ENCODE data around the gene LIME1. TPM values are rescaled to one million over a fixed set of nuclear protein-coding genes. Genes with fewer than 3 reads are reported as not detected.

The LIME1 gene
- total RNA-seq, 4 donors from 2014 or later = 12.2 to 36.5 (median 16.9) TPM

DNA sequence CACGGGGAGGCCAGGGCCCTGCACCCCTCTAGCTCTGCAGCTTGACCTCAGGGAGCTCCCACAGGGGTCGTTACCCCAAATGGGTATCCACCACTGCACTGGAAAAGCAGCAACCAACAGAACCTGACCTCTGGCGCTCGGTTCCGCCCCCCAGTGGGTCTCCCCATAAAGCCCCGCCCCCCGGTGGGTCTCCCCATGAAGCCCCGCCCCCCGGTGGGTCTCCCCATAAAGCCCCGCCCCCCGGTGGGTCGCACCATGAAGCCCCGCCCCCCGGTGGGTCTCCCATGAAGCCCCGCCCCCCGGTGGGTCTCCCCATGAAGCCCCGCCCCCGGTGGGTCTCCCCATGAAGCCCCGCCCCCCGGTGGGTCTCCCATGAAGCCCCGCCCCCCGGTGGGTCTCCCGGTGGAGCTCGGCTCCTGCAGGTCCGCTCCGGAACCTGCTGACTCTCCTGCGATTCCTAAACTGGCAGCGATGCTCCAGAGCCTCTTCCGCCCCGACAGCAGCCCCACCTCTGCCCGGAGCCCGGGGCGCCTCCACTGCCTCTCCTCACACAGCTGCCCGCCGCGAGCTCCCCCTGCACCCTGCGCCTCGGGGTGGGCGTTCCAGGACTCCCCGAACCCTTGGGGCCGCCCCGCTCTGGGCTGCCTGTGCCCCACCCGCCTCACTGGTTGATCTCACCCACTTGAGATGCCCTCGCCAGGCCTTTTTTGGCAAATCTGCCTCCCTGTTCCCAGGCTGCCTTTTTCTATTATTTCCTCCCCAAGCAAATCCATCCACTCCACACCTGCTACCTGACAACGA, 15.2 kb downstream of the LIME1 start:
- 53% methylated on average over 14 of the region's 45 CpGs for WGBS
- Histone ChIP-seq H3K36me3 (peaks cover 11% of the 10 kb centered on the region), H3K4me3 (no peak overlapping the region), H3K27me3 (no peaks in the 10 kb centered on the region), H3K27ac (no peak overlapping the region), H3K9me3 (no peaks in the 10 kb centered on the region), H3K4me1 (no peaks in the 10 kb centered on the region)
- DNase-seq (ENCODE audit: low spot score in 2 of 2) = no peak
- TF ChIP-seq CTCF (IDR thresholded peaks at IDR 0.05) = no peak
- no peak for TF ChIP-seq POLR2AphosphoS5 (IDR thresholded peaks at IDR 0.05)
- TF ChIP-seq POLR2A (IDR thresholded peaks at IDR 0.05) = no peak
- no peak for TF ChIP-seq EP300 (IDR thresholded peaks at IDR 0.05)

DNA sequence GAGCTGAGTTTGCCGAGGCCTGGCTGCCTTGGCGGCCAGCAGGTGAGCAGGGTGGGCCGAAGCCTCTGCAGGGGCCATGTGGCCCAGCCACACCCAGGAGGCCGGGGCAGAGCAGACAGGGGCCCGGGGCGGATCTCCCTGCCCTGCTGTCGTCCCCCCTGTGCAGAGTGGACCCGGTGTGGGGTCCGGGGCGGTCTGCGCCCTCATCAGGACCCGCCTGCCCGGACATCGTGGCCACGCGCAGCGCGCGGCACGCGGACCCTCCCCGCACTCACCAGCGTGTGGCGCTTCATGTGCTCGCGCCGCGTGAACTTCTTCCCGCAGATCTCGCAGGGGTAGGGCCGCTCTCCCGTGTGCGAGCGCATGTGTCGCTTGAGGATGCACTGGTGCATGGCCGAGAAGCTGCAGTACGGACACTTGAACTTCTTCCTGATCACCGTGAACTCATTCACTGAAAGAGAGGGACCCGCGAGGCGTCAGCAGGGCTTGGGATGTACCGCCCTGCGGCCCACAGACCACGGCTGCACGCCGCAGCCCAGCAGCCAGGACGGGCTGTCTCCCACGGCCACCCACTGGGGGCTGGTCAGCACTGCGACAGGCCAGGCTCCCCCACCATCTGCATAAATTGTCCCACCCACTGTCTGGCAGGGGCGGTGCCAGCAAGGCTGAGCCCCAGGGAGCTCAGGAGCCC, 16.1 kb downstream of the LIME1 start:
- TF ChIP-seq POLR2A (IDR thresholded peaks at IDR 0.05) = no peak
- H3K36me3 ChIP-seq = peaks cover 11% of the 10 kb centered on the region
- no peaks in the 10 kb centered on the region for H3K9me3 ChIP-seq
- H3K27me3 ChIP-seq = no peaks in the 10 kb centered on the region
- no peaks in the 10 kb centered on the region for H3K4me1 ChIP-seq
- whole genome bisulfite sequencing = 94% methylated on average over 15 of the region's 50 CpGs
- no peak overlapping the region for H3K4me3 ChIP-seq
- H3K27ac ChIP-seq = no peak overlapping the region
- DNase-seq (ENCODE audit: low spot score in 2 of 2) = no peak

- no peak for DNase-seq (ENCODE audit: low spot score in 2 of 2)
- Histone ChIP-seq H3K4me3 (no peak overlapping the region), H3K27me3 (no peaks in the 10 kb centered on the region), H3K27ac (no peak overlapping the region), H3K4me1 (no peaks in the 10 kb centered on the region), H3K9me3 (no peaks in the 10 kb centered on the region), H3K36me3 (peaks cover 11% of the 10 kb centered on the region)
- WGBS = 92% methylated on average over 13 of the region's 13 CpGs
- TF ChIP-seq POLR2AphosphoS5 (IDR thresholded peaks at IDR 0.05) (no peak), POLR2A (IDR thresholded peaks at IDR 0.05) (no peak), EP300 (IDR thresholded peaks at IDR 0.05) (no peak), CTCF (IDR thresholded peaks at IDR 0.05) (no peak)
Measured at GRCh38 chr20:63753381-63753780, 16.9 kb downstream of the LIME1 start.

DNA sequence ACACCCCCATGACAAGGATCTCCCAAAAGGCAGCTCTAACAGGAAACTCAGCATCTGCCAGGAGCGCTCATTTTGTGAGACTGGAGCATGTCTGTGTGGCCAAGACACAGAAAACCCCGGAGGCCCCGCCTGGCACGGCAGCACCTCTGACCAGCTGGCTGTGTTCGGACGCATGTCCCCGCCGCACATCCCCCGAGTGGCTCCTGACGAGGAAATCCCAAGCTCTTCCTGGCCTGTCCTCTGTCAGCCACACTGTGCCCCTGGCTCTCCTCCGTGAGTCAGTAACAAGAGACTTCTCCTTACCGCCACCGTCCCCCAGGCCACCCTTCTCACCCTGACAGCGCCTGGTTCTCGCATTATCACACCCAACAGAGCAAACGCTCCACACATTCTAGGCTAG, 17.5 kb downstream of the LIME1 start:
- Histone ChIP-seq H3K9me3 (no peaks in the 10 kb centered on the region), H3K4me1 (no peaks in the 10 kb centered on the region), H3K36me3 (peaks cover 11% of the 10 kb centered on the region), H3K27ac (no peak overlapping the region), H3K4me3 (no peak overlapping the region), H3K27me3 (no peaks in the 10 kb centered on the region)
- TF ChIP-seq EP300 (IDR thresholded peaks at IDR 0.05) = no peak
- no peak for TF ChIP-seq POLR2AphosphoS5 (IDR thresholded peaks at IDR 0.05)
- no peak for TF ChIP-seq POLR2A (IDR thresholded peaks at IDR 0.05)
- TF ChIP-seq CTCF (IDR thresholded peaks at IDR 0.05) = no peak
- no peak for DNase-seq (ENCODE audit: low spot score in 2 of 2)
- WGBS = 79% methylated on average over 16 of the region's 16 CpGs

- DNase-seq (ENCODE audit: low spot score in 2 of 2) = no peak
- WGBS = 85% methylated on average over 18 of the region's 18 CpGs
- no peak for TF ChIP-seq POLR2AphosphoS5 (IDR thresholded peaks at IDR 0.05)
Measured at GRCh38 chr20:63755933-63756647, 19.6 kb downstream of the LIME1 start.

GRCh38 chr20:63756648-63756991, 20.2 kb downstream of the LIME1 start:
- no peak for DNase-seq (ENCODE audit: low spot score in 2 of 2)
- Histone ChIP-seq H3K27ac (no peak overlapping the region), H3K4me3 (no peak overlapping the region), H3K4me1 (no peaks in the 10 kb centered on the region), H3K27me3 (no peaks in the 10 kb centered on the region), H3K9me3 (no peaks in the 10 kb centered on the region), H3K36me3 (peaks cover 11% of the 10 kb centered on the region)
- WGBS = 74% methylated on average over 8 of the region's 8 CpGs
- TF ChIP-seq CTCF (IDR thresholded peaks at IDR 0.05) = no peak
- no peak for TF ChIP-seq EP300 (IDR thresholded peaks at IDR 0.05)
- TF ChIP-seq POLR2A (IDR thresholded peaks at IDR 0.05) = no peak
- no peak for TF ChIP-seq POLR2AphosphoS5 (IDR thresholded peaks at IDR 0.05)

More at GRCh38 chr20:63755933-63756647, 19.6 kb downstream of the LIME1 start:
- Histone ChIP-seq H3K27ac (no peak overlapping the region), H3K9me3 (no peaks in the 10 kb centered on the region), H3K27me3 (no peaks in the 10 kb centered on the region), H3K4me1 (no peaks in the 10 kb centered on the region), H3K36me3 (peaks cover 11% of the 10 kb centered on the region), H3K4me3 (no peak overlapping the region)

Data from suprapubic skin (tissue), 4 donors.